ENCODE results near the gene LAMB4. TPM values are rescaled to one million over a fixed set of nuclear protein-coding genes. Genes with fewer than 3 reads are reported as not detected.

LAMB4 gene
- polyA plus RNA-seq, 1 of the 3 experiments (the other 2 are of a cell fraction): 0.36 TPM

DNA sequence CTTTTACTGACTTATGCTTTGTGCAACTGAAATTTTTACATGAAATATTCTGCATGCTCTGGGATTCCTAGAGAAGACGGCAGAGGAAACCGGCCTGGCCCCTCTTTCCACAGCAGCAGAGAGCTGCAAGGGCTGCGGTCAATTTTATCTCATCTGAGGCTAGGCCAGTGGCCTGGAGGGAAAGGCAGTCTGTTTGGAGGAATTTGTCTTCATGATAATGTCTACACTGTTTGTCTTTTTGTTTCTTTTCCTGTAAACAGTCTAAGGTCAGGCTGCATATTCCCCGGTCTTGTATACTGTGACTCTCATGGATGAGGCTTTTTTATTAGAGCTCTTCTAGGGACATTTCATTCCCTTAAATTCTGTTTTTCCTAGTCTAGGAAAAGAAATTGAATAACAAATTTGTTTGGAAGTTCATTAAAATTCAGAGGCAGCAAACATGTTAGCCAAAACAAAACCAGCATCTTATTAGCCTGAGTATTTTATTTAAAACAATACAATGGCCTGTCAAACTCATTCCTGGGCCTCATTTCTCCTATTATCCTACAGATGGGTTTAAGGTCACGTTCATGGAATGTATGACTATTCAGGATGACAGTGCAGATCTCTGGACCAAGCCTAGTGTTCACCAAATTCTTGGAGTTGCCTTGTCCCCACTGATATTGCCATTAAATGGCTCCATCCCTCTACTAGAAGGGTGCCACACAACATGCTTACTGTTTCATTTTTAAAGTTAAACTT, 26.4 kb downstream of the LAMB4 start:
- TF ChIP-seq FOXJ3 (CRISPR knock-in tag; IDR thresholded peaks at IDR 0.05) (no peak), TCF12 (IDR thresholded peaks at IDR 0.05) (0 out of 2 replicates have a peak, but pooled peaks have one; percentile 4)
- TF ChIP-seq, protein P1, sequence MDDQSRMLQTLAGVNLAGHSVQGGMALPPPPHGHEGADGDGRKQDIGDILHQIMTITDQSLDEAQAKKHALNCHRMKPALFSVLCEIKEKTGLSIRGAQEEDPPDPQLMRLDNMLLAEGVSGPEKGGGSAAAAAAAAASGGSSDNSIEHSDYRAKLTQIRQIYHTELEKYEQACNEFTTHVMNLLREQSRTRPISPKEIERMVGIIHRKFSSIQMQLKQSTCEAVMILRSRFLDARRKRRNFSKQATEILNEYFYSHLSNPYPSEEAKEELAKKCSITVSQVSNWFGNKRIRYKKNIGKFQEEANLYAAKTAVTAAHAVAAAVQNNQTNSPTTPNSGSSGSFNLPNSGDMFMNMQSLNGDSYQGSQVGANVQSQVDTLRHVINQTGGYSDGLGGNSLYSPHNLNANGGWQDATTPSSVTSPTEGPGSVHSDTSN (IDR thresholded peaks at IDR 0.05): 0 out of 2 replicates have a peak, but pooled peaks have one; percentile 11
- no peaks in the 10 kb centered on the region for H3K9me2 ChIP-seq
- peaks cover 0 to 4% of the 10 kb centered on the region in 2 experiments; a peak in 1 of 4 replicates for H3K4me1 ChIP-seq (ENCODE audit: control insufficient read depth in 1 of 2, insufficient read depth in 2 of 2, low read depth in 1 of 2, low read length in 1 of 2)
- H3K9ac ChIP-seq: no peak overlapping the region
- no peaks in the 10 kb centered on the region for H3K36me3 ChIP-seq (replicated peaks in 1 of 2; ENCODE audit: control insufficient read depth in 1 of 2, insufficient read depth in 2 of 2, low read length in 1 of 2)
- no peaks in the 10 kb centered on the region for H3K79me2 ChIP-seq (ENCODE audit: insufficient read depth)
- ChIA-PET POLR2A (interaction anchor here (0.5 kb wide), 1 partner anchor 102 kb away, joined by 3 read pairs; no protein-coding TSS in a partner anchor), CTCF (interaction anchor here (0.6 to 6.6 kb wide), 3 partner anchors 18 to 78 kb away, joined by 3 to 43 read pairs (median 3); no protein-coding TSS in a partner anchor)
- WGBS (ENCODE audit: low lambda C conversion rate): 83% methylated on average over 5 of the region's 5 CpGs
- DNase-seq: peak; percentile 34
- no peak overlapping the region for H2AFZ ChIP-seq (ENCODE audit: low read depth)
- H3K27me3 ChIP-seq (ENCODE audit: insufficient read depth): no peaks in the 10 kb centered on the region
- no peaks in the 10 kb centered on the region for H3F3A ChIP-seq (replicated peaks; ENCODE audit: insufficient read depth)
- H3K27ac ChIP-seq (ENCODE audit: low read depth in 2 of 2, low read length in 1 of 2): no peak overlapping the region
- no peaks in the 10 kb centered on the region for H3K9me3 ChIP-seq
- H4K20me1 ChIP-seq (ENCODE audit: insufficient read depth): no peaks in the 10 kb centered on the region
- no peak overlapping the region for H3K4me2 ChIP-seq
- no peak overlapping the region for H3K4me3 ChIP-seq (ENCODE audit: low read depth in 2 of 2, low read length in 1 of 2)

DNA sequence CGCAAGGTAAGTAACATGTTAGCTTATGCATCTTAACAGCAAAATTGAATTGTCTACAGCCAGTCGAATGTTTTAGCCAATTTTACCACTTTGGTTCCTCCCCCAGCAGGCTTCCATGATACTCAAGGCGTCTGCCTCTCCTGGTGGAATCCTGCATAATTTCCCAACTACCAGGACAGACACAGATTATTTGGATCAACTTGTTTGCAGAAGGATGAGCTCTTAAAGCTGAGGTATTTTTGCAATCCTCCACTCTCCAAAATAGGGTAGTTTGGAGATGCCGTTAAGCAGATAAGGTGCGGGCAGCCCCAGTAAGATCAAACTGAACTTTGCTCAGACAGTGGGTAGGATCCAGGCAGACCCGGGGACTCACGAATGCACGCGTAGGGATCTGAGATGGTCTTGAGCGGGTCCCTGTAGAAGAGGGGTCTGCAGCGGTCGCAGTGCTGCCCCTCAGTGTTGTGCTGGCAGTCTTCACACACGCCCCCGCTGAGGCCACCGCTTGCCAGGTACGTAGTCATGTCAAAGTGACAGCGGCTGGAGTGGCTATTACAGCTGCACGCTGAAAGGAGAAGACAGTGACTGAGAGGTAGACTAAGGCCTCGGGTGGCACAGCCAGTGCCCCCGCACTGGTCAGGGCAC, 27.4 kb downstream of the LAMB4 start:
- H4K20me1 ChIP-seq (ENCODE audit: insufficient read depth): no peaks in the 10 kb centered on the region
- POLR2A ChIA-PET: no interaction called here
- H3K36me3 ChIP-seq (replicated peaks in 1 of 2; ENCODE audit: control insufficient read depth in 1 of 2, insufficient read depth in 2 of 2, low read length in 1 of 2): no peaks in the 10 kb centered on the region
- 95% methylated on average over 20 of the region's 20 CpGs for WGBS (ENCODE audit: low lambda C conversion rate)
- H2AFZ ChIP-seq (ENCODE audit: low read depth): no peak overlapping the region
- CTCF ChIA-PET: interaction anchor here (1.1 to 6.6 kb wide), 2 partner anchors 15 to 43 kb away, joined by 5 to 43 read pairs; no protein-coding TSS in a partner anchor
- no peak overlapping the region for H3K9ac ChIP-seq
- H3F3A ChIP-seq (replicated peaks; ENCODE audit: insufficient read depth): no peaks in the 10 kb centered on the region
- no peaks in the 10 kb centered on the region for H3K79me2 ChIP-seq (ENCODE audit: insufficient read depth)
- no peak overlapping the region for H3K4me3 ChIP-seq (ENCODE audit: low read depth in 2 of 2, low read length in 1 of 2)
- DNase-seq: no peak
- no peaks in the 10 kb centered on the region for H3K9me2 ChIP-seq
- no peaks in the 10 kb centered on the region for H3K9me3 ChIP-seq
- H3K27me3 ChIP-seq (ENCODE audit: insufficient read depth): no peaks in the 10 kb centered on the region
- H3K4me1 ChIP-seq (ENCODE audit: control insufficient read depth in 1 of 2, insufficient read depth in 2 of 2, low read depth in 1 of 2, low read length in 1 of 2): peaks cover 0 to 4% of the 10 kb centered on the region in 2 experiments; a peak in 1 of 4 replicates
- H3K27ac ChIP-seq (ENCODE audit: low read depth in 2 of 2, low read length in 1 of 2): no peak overlapping the region
- H3K4me2 ChIP-seq: no peak overlapping the region
- TF ChIP-seq, protein P2, sequence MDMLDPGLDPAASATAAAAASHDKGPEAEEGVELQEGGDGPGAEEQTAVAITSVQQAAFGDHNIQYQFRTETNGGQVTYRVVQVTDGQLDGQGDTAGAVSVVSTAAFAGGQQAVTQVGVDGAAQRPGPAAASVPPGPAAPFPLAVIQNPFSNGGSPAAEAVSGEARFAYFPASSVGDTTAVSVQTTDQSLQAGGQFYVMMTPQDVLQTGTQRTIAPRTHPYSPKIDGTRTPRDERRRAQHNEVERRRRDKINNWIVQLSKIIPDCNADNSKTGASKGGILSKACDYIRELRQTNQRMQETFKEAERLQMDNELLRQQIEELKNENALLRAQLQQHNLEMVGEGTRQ (IDR thresholded peaks at IDR 0.05; ENCODE audit: borderline replicate concordance, low read depth, low read length): no peak
- TF ChIP-seq CHD2 (IDR thresholded peaks at IDR 0.05; ENCODE audit: low read length, partially characterized antibody) (no peak), GATA2 (CRISPR knock-in tag; IDR thresholded peaks at IDR 0.05) (no peak), YY1 (IDR thresholded peaks at IDR 0.05; ENCODE audit: low read depth) (no peak), RFX5 (IDR thresholded peaks at IDR 0.05; ENCODE audit: low read length) (no peak)
- TF ChIP-seq, protein P3, sequence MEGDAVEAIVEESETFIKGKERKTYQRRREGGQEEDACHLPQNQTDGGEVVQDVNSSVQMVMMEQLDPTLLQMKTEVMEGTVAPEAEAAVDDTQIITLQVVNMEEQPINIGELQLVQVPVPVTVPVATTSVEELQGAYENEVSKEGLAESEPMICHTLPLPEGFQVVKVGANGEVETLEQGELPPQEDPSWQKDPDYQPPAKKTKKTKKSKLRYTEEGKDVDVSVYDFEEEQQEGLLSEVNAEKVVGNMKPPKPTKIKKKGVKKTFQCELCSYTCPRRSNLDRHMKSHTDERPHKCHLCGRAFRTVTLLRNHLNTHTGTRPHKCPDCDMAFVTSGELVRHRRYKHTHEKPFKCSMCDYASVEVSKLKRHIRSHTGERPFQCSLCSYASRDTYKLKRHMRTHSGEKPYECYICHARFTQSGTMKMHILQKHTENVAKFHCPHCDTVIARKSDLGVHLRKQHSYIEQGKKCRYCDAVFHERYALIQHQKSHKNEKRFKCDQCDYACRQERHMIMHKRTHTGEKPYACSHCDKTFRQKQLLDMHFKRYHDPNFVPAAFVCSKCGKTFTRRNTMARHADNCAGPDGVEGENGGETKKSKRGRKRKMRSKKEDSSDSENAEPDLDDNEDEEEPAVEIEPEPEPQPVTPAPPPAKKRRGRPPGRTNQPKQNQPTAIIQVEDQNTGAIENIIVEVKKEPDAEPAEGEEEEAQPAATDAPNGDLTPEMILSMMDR (IDR thresholded peaks at IDR 0.05): no peak
- TF ChIP-seq, protein P4, sequence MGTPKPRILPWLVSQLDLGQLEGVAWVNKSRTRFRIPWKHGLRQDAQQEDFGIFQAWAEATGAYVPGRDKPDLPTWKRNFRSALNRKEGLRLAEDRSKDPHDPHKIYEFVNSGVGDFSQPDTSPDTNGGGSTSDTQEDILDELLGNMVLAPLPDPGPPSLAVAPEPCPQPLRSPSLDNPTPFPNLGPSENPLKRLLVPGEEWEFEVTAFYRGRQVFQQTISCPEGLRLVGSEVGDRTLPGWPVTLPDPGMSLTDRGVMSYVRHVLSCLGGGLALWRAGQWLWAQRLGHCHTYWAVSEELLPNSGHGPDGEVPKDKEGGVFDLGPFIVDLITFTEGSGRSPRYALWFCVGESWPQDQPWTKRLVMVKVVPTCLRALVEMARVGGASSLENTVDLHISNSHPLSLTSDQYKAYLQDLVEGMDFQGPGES (IDR thresholded peaks at IDR 0.05; ENCODE audit: low read depth, low read length): no peak
